ENCODE measurements around the gene MIAT.
"Not testable (repeated sequence)": the region's sequence is repeated elsewhere in the genome, so short reads cannot be mapped to it uniquely, and the experiment has no call there.

Gene MIAT

DNA sequence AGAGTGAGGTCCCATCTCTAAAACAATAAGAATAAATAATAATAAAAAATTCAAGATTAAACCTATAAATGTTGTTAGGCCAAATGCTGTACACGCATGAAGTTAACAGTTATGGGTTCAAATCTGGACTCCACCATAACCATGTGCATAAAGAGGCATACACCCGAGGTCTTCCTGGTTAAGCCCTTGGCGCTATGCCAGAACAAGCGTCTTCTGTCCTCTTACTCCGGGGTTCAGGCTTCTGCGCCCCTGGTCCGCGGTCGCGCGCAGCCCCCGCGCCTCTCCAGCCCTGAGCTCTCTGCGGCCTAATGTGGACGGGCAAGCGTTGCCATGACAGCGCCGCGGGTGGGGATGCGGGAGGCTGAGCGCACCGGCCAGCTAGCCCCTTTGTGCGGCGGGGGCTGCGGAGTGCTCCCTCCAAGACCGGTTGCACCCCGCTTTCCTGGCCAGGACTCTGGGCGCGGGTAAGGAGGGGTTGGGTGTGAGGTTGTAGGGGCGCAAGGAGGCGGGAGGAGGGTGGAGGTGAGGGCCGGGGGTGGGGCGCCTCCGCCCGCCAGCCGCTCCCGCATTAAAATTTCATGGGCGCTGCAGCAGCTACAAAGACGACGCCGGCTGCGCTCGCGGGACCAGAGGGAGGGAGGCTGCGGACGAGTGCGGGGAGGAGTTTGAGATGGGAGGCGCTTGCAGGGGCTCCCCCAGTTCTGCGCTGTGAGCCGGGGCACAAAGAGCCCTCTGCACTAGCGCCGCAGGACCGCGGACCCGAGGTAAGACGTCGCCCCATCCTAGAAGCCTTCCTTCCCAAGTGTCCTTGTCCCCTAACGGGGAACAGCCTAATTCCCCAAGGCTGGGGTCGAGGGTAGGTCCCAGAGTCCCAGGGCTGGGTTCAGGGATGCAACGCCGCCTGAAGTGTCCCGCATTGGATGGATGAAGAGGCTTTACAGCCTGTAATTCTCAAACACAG, at the start of gene MIAT:
Gene MIAT (plus strand): TSS at position 698 of the 961 bp plus-strand sequence.
- DNase-seq, result peak; percentile 51

GRCh38 chr22:26608129-26608528, 49.3 kb upstream of the MIAT start:
- no peak for DNase-seq

DNA sequence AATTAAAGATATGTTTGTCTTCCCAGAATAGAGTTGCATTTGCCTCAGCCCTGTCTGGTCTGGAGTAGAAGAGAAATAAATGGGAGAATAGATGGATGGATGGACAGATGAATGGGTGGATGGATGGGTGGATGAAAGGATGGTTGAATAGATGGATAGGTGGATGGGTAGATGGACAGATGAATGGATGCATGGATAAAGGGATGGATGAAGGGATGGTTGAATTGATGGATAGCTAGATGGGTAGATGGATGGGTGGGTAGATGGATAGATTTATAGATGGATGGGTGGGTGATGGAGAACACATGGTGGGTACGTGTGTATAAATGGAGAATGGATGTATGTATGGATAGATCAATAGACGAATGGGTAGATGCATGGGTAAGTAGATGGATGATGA, 48.1 kb upstream of the MIAT start:
- no peak for DNase-seq

GRCh38 chr22:26610072-26610958, 47.1 kb upstream of the MIAT start:
- no peak for DNase-seq

DNA sequence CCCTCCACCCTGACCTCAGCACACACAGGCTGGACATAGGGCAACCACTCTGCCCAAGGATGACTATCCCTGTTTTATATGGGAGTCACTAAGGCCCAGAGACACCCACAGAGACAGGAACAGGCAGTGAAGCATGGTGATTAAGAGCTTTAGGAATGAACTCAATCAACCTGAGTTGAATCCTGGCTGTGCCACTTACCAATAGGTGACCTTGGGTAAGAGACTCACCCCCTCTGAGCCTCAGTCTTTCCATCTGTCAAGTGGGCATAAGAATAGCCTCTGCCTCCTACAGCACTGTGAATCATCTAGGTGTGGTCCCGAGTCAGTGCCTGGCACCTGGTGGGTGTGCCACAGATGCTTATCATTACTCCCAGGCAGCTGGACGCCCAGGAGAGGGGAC, 46.4 kb upstream of the MIAT start:
- DNase-seq, result no peak

- no peak for DNase-seq
Measured at GRCh38 chr22:26612652-26613051, 44.7 kb upstream of the MIAT start.

GRCh38 chr22:26613753-26614152, 43.6 kb upstream of the MIAT start:
- DNase-seq, result not testable (repeated sequence)

DNA sequence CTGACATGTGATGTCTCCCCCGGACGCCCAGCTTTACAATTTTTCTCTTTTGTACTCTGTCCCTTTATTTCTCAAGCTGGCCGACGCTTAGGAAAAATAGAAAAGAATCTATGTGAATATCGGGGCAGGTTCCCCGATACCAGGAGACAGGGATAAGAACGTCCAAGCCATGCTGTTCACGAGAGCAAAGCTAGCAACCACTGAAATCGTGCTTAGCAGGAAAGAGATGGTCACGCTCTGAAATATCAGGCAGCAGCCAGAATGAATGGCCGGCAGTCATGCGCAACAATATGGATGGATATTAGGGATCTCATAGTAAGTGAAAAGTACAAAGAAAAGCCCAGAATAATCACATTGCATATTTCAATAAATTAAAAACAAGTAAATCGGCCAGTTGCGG, 43.1 kb upstream of the MIAT start:
- DNase-seq, result no peak

DNA sequence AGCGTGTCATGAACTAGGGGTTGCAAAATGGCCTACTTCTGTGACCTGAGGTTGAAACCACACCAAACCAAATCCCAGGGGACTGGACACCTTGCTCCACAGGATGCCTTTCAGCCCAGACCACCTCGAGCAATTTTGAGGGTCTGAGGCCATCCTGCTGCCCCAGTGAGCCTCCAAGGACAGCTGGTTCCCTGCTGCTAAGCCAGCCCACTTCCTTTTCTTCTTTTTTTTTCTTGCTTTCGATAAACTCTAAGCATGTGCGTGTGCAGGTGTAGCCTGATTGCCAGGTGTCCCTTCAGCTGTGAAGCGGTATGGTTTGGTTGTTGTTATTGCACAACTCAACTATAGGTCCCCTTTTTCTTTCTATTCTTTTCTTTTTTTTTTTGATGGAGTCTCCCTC, 42.2 kb upstream of the MIAT start:
- peak; percentile 4 for DNase-seq

GRCh38 chr22:26615830-26616435, 41.5 kb upstream of the MIAT start:
- no peak for DNase-seq

DNA sequence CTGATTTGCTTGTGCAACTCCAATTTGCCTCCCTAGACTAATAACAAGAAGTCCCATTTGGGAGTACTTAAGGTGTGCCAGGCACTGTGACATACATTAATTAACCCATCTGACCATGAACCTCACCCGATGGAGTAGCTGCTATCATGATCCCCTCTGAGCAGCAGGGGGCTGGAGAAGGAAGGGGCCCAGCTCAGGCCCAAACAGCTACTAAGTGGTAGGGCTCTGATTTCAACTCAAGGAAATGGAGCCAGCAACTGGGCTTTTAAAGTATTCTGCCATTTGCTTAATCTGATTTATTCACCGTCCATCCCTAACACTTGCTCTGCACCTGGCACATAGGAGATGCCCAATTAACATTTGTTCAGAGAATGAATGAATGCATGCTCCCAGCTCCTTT, 40.7 kb upstream of the MIAT start:
- DNase-seq, result no peak

GRCh38 chr22:26617271-26618199, 39.9 kb upstream of the MIAT start, which contains the start of gene CRYBB1:
Gene CRYBB1, minus strand, starts transcription at chr22:26618027. Its CDS starts 1,708 bp downstream, at chr22:26616319.
- DNase-seq, result no peak

DNA sequence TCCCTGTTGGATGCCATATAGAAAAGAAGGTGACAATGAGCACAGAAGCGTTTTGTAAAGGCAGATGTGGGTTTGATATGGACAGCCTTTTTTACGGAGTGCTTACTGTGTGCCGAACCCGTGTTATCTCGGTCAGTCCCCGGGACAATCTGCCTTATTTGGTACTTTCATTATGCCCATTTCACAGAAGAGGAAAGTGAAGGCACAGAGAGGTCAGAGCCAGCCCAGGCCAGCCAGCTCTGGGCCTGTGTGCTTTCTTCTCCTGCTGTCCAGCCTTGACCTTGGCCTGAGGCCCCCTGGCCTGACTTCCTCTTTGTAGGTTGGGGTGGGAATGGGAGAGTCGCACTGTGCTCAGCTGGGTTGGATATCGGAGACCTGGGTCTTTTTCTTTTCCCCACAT, 38.9 kb upstream of the MIAT start:
- no peak for DNase-seq

- no peak for DNase-seq
Measured at GRCh38 chr22:26619510-26619909, 37.9 kb upstream of the MIAT start.

- no peak for DNase-seq
Measured at GRCh38 chr22:26620197-26620596, 37.2 kb upstream of the MIAT start.

GRCh38 chr22:26621663-26622062, 35.7 kb upstream of the MIAT start, which contains the start of gene CRYBA4:
Gene CRYBA4, plus strand, starts transcription at chr22:26621963. Its CDS starts 634 bp downstream, at chr22:26622597.
- DNase-seq, result no peak

DNA sequence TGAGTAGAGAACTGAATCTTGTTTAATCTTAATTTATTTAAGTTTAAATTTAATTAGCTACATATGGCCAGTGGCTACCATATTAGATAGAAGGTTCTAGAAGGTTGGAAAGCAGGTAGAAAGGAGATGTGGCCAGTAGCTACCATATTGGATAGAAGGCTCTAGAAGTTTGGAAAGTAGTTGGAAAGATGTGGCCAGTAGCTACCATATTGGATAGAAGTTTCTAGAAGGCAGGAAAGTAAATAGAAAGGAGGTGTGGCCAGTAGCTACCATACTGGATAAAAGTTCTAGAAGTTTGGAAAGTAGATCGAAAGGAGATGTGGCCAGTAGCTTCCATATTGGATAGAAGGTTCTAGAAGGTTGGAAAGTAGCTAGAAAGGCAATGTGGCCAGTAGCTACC, 33.4 kb upstream of the MIAT start:
- no peak for DNase-seq

GRCh38 chr22:26624803-26625202, 32.6 kb upstream of the MIAT start:
- no peak for DNase-seq

GRCh38 chr22:26629988-26630761, 27.2 kb upstream of the MIAT start:
- no peak for DNase-seq

DNA sequence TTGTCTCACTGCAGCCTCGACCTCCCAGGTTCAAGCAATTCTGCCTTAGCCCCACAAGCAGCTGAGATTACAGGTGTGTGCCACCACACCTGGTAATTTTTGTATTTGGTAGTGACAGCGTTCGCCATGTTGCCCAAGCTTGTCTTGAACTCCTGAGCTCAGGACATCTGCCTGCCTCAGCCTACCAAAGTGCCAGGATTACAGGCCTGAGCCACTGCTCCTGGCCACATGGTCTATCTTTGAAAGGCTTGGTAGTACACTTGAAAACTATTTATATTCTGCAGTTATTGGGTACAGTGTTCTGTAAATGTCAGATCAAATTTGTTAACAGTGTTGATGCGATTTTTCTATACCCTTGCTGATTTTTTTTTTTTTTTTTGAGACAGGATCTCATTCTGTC, 26.1 kb upstream of the MIAT start:
- DNase-seq, result no peak
